MG63 (cell line): ENCODE results near the gene MBD5. TPM values are rescaled to one million over a fixed set of nuclear protein-coding genes. Genes with fewer than 3 reads are reported as not detected.

Experiments
- DNase-seq: peaks from one replicate; pipeline ENCODE4 v3.0.0-alpha.2; 2020
- H3K27me3 ChIP-seq: fragments of 250-450 bp; sonication (Bioruptor Pico); 2 replicates; pipeline ENCODE4 v1.5.1; 2020; ENCODE audit warnings: mild to moderate bottlenecking, moderate library complexity
- H3K36me3 ChIP-seq: fragments of 250-450 bp; sonication (Bioruptor Pico); 2 replicates; pipeline ENCODE4 v1.5.1; 2020; ENCODE audit warnings: mild to moderate bottlenecking, moderate library complexity
- H3K4me3 ChIP-seq: fragments of 250-450 bp; sonication (Bioruptor Pico); 2 replicates; pipeline ENCODE4 v1.5.1; 2020; ENCODE audit warnings: mild to moderate bottlenecking, moderate library complexity
- H3K9me3 ChIP-seq: fragments of 250-450 bp; sonication (Bioruptor Pico); 2 replicates; pipeline ENCODE4 v1.5.1; 2020; ENCODE audit warnings: mild to moderate bottlenecking, moderate library complexity
- total RNA-seq: library from RNA; depleted of rRNA; stranded (reverse); fragments of >200 nt; shearing (Covaris generic); gene quantifications from 2 replicates; pipeline ENCODE4 v1.2.3, GENCODE V29; 2014; ENCODE audit warnings: low replicate concordance

MBD5 gene
- total RNA-seq, 1 experiment from 2014 or later = 5.9 TPM

GRCh38 chr2:148052687-148053086, 31.8 kb downstream of the MBD5 start:
- Histone ChIP-seq H3K4me3 (no peak overlapping the region), H3K36me3 (no peaks in the 10 kb centered on the region), H3K9me3 (no peaks in the 10 kb centered on the region), H3K27me3 (no peaks in the 10 kb centered on the region)
- DNase-seq = no peak

GRCh38 chr2:148058641-148059040, 37.8 kb downstream of the MBD5 start:
- Histone ChIP-seq H3K36me3 (no peaks in the 10 kb centered on the region), H3K4me3 (no peak overlapping the region), H3K9me3 (no peaks in the 10 kb centered on the region), H3K27me3 (no peaks in the 10 kb centered on the region)
- DNase-seq = no peak

GRCh38 chr2:148063633-148064032, 42.7 kb downstream of the MBD5 start:
- H3K36me3 ChIP-seq = no peaks in the 10 kb centered on the region
- no peak for DNase-seq
- H3K27me3 ChIP-seq = no peaks in the 10 kb centered on the region
- no peak overlapping the region for H3K4me3 ChIP-seq
- no peaks in the 10 kb centered on the region for H3K9me3 ChIP-seq

- Histone ChIP-seq H3K36me3 (no peaks in the 10 kb centered on the region; the same call in 1 of the 2 replicates), H3K9me3 (no peaks in the 10 kb centered on the region), H3K27me3 (no peaks in the 10 kb centered on the region), H3K4me3 (no peak overlapping the region)
- no peak for DNase-seq
Observed at GRCh38 chr2:148065936-148066335, 45.0 kb downstream of the MBD5 start.

- Histone ChIP-seq H3K27me3 (no peaks in the 10 kb centered on the region), H3K9me3 (no peaks in the 10 kb centered on the region), H3K36me3 (no peaks in the 10 kb centered on the region; the same call in 1 of the 2 replicates), H3K4me3 (no peak overlapping the region)
- no peak for DNase-seq
Observed at GRCh38 chr2:148067801-148068200, 46.9 kb downstream of the MBD5 start.

- no peak for DNase-seq
- Histone ChIP-seq H3K4me3 (no peak overlapping the region), H3K27me3 (no peaks in the 10 kb centered on the region)
Observed at GRCh38 chr2:148071351-148071750, 50.5 kb downstream of the MBD5 start.

GRCh38 chr2:148096012-148096411, 75.1 kb downstream of the MBD5 start:
- no peaks in the 10 kb centered on the region for H3K9me3 ChIP-seq
- no peak overlapping the region for H3K4me3 ChIP-seq
- H3K27me3 ChIP-seq = no peaks in the 10 kb centered on the region
- H3K36me3 ChIP-seq = no peaks in the 10 kb centered on the region
- DNase-seq = no peak

More at GRCh38 chr2:148071351-148071750, 50.5 kb downstream of the MBD5 start:
- no peaks in the 10 kb centered on the region for H3K9me3 ChIP-seq
- H3K36me3 ChIP-seq = no peaks in the 10 kb centered on the region; the same call in 1 of the 2 replicates

GRCh38 chr2:148102641-148103040, 81.8 kb downstream of the MBD5 start:
- no peaks in the 10 kb centered on the region for H3K27me3 ChIP-seq
- no peak for DNase-seq

GRCh38 chr2:148103946-148104345, 83.1 kb downstream of the MBD5 start:
- Histone ChIP-seq H3K9me3 (peaks cover 4% of the 10 kb centered on the region), H3K36me3 (no peaks in the 10 kb centered on the region), H3K27me3 (no peaks in the 10 kb centered on the region), H3K4me3 (no peak overlapping the region)
- no peak for DNase-seq

More at GRCh38 chr2:148102641-148103040, 81.8 kb downstream of the MBD5 start:
- H3K4me3 ChIP-seq = no peak overlapping the region
- H3K36me3 ChIP-seq = no peaks in the 10 kb centered on the region
- H3K9me3 ChIP-seq = peaks cover 4% of the 10 kb centered on the region

GRCh38 chr2:148106331-148106730, 85.4 kb downstream of the MBD5 start:
- DNase-seq = no peak
- Histone ChIP-seq H3K36me3 (no peaks in the 10 kb centered on the region), H3K27me3 (no peaks in the 10 kb centered on the region)

GRCh38 chr2:148108385-148108784, 87.5 kb downstream of the MBD5 start:
- no peak for DNase-seq
- H3K4me3 ChIP-seq = no peak overlapping the region
- H3K27me3 ChIP-seq = no peaks in the 10 kb centered on the region
- no peaks in the 10 kb centered on the region for H3K36me3 ChIP-seq
- H3K9me3 ChIP-seq = peaks cover 4% of the 10 kb centered on the region

More at GRCh38 chr2:148106331-148106730, 85.4 kb downstream of the MBD5 start:
- Histone ChIP-seq H3K9me3 (peaks cover 4% of the 10 kb centered on the region), H3K4me3 (no peak overlapping the region)

- no peak for DNase-seq
- H3K36me3 ChIP-seq = no peaks in the 10 kb centered on the region
- H3K27me3 ChIP-seq = no peaks in the 10 kb centered on the region
- H3K9me3 ChIP-seq = peaks cover 4% of the 10 kb centered on the region
- H3K4me3 ChIP-seq = no peak overlapping the region
Observed at GRCh38 chr2:148110184-148110583, 89.3 kb downstream of the MBD5 start.

- Histone ChIP-seq H3K36me3 (no peaks in the 10 kb centered on the region), H3K4me3 (no peak overlapping the region), H3K9me3 (peaks cover 2% of the 10 kb centered on the region; the same call in 1 of the 2 replicates), H3K27me3 (no peaks in the 10 kb centered on the region)
- DNase-seq = peak; percentile 37
Observed at GRCh38 chr2:148122788-148123187, 101.9 kb downstream of the MBD5 start.

GRCh38 chr2:148124271-148124670, 103.4 kb downstream of the MBD5 start:
- no peak for DNase-seq

GRCh38 chr2:148130581-148130980, 109.7 kb downstream of the MBD5 start:
- H3K4me3 ChIP-seq = no peak overlapping the region
- H3K9me3 ChIP-seq = no peaks in the 10 kb centered on the region
- DNase-seq = no peak
- H3K36me3 ChIP-seq = no peaks in the 10 kb centered on the region
- H3K27me3 ChIP-seq = no peaks in the 10 kb centered on the region

More at GRCh38 chr2:148124271-148124670, 103.4 kb downstream of the MBD5 start:
- Histone ChIP-seq H3K36me3 (no peaks in the 10 kb centered on the region), H3K27me3 (no peaks in the 10 kb centered on the region), H3K9me3 (no peaks in the 10 kb centered on the region), H3K4me3 (no peak overlapping the region)

GRCh38 chr2:148132412-148132811, 111.5 kb downstream of the MBD5 start:
- no peaks in the 10 kb centered on the region for H3K27me3 ChIP-seq
- no peaks in the 10 kb centered on the region for H3K9me3 ChIP-seq
- no peak overlapping the region for H3K4me3 ChIP-seq
- DNase-seq = no peak
- no peaks in the 10 kb centered on the region for H3K36me3 ChIP-seq

- no peaks in the 10 kb centered on the region for H3K9me3 ChIP-seq
- no peak for DNase-seq
- no peak overlapping the region for H3K4me3 ChIP-seq
Observed at GRCh38 chr2:148135705-148136104, 114.8 kb downstream of the MBD5 start.

GRCh38 chr2:148136441-148136840, 115.5 kb downstream of the MBD5 start:
- no peaks in the 10 kb centered on the region for H3K36me3 ChIP-seq
- no peaks in the 10 kb centered on the region for H3K27me3 ChIP-seq
- no peaks in the 10 kb centered on the region for H3K9me3 ChIP-seq
- no peak overlapping the region for H3K4me3 ChIP-seq
- DNase-seq = no peak

More at GRCh38 chr2:148135705-148136104, 114.8 kb downstream of the MBD5 start:
- Histone ChIP-seq H3K27me3 (no peaks in the 10 kb centered on the region), H3K36me3 (no peaks in the 10 kb centered on the region)
